H9 (cell line): ENCODE results near the gene CALCOCO1. TPM values are rescaled to one million over a fixed set of nuclear protein-coding genes. Genes with fewer than 3 reads are reported as not detected.

Source experiments
- DNase-seq: peaks from one replicate; pipeline ENCODE4 v3.0.0-alpha.2; 2017
- H2AFZ ChIP-seq: one replicate; pipeline ENCODE4 v1.6.1; 2013; ENCODE audit warnings: mild to moderate bottlenecking, low read length, control low read depth, moderate library complexity
- H2AK5ac ChIP-seq: 2 replicates; pipeline ENCODE4 v1.6.1; 2013; ENCODE audit warnings: low read length, control low read depth, mixed read lengths; ENCODE audit not compliant: insufficient read length
- H2BK120ac ChIP-seq: one replicate; pipeline ENCODE4 v1.6.1; 2013; ENCODE audit warnings: low read depth, mild to moderate bottlenecking, low read length, control low read depth, inconsistent platforms; ENCODE audit not compliant: poor library complexity, severe bottlenecking
- H2BK12ac ChIP-seq: 2 replicates; pipeline ENCODE4 v1.6.1; 2013; ENCODE audit warnings: low read length, control low read depth, mixed read lengths, low read depth; ENCODE audit not compliant: insufficient read length
- H2BK15ac ChIP-seq: 2 replicates; pipeline ENCODE4 v1.6.1; 2013; ENCODE audit warnings: low read depth, low read length, control low read depth
- H2BK20ac ChIP-seq: one replicate; pipeline ENCODE4 v1.6.1; 2013; ENCODE audit warnings: low read depth, mild to moderate bottlenecking, low read length, control low read depth, inconsistent platforms; ENCODE audit not compliant: poor library complexity, severe bottlenecking
- H2BK5ac ChIP-seq: 2 replicates; pipeline ENCODE4 v1.6.1; 2013; ENCODE audit warnings: low read length, control low read depth, mixed read lengths; ENCODE audit not compliant: insufficient read length
- H3K14ac ChIP-seq: 2 replicates; pipeline ENCODE4 v1.6.1; 2013; ENCODE audit warnings: low read length, control low read depth; ENCODE audit not compliant: insufficient read depth
- H3K18ac ChIP-seq: 2 replicates; pipeline ENCODE4 v1.6.1; 2013; ENCODE audit warnings: low read depth, mild to moderate bottlenecking, mixed read lengths, low read length, control low read depth; ENCODE audit not compliant: insufficient read length
- H3K23ac ChIP-seq: 2 replicates; pipeline ENCODE4 v1.6.1; 2013; ENCODE audit warnings: low read length, control low read depth, mixed read lengths, low read depth; ENCODE audit not compliant: insufficient read length
- H3K23me2 ChIP-seq: 2 replicates; pipeline ENCODE4 v1.6.1; 2013; ENCODE audit warnings: low read depth, mild to moderate bottlenecking, mixed read lengths, low read length, control low read depth; ENCODE audit not compliant: insufficient read length, poor library complexity, severe bottlenecking
- H3K27ac ChIP-seq: 2 replicates; pipeline ENCODE4 v1.5.1; 2013; ENCODE audit warnings: low read length, control low read depth, mixed read lengths, low read depth; ENCODE audit not compliant: insufficient read length
- H3K27me3 ChIP-seq: 2 replicates; pipeline ENCODE4 v1.6.1; 2013; ENCODE audit warnings: low read length, control low read depth, inconsistent platforms; ENCODE audit not compliant: insufficient read depth
- H3K4ac ChIP-seq: 2 replicates; pipeline ENCODE4 v1.6.1; 2013; ENCODE audit warnings: low read depth, mild to moderate bottlenecking, control low read depth, inconsistent platforms, low read length, moderate library complexity
- H3K4me1 ChIP-seq: 2 replicates; pipeline ENCODE4 v1.6.1; 2013; ENCODE audit warnings: low read length, control low read depth, inconsistent platforms; ENCODE audit not compliant: insufficient read depth
- H3K4me2 ChIP-seq: 2 replicates; pipeline ENCODE4 v1.6.1; 2013; ENCODE audit warnings: low read length, control low read depth, mixed read lengths; ENCODE audit not compliant: insufficient read length, insufficient read depth
- H3K56ac ChIP-seq: 2 replicates; pipeline ENCODE4 v1.6.1; 2013; ENCODE audit warnings: low read depth, mild to moderate bottlenecking, mixed read lengths, low read length, control low read depth; ENCODE audit not compliant: insufficient read length
- H3K79me1 ChIP-seq: 2 replicates; pipeline ENCODE4 v1.6.1; 2013; ENCODE audit warnings: low read depth, mild to moderate bottlenecking, moderate library complexity, low read length, control low read depth, inconsistent platforms; ENCODE audit not compliant: insufficient read depth, poor library complexity, severe bottlenecking
- H3K79me2 ChIP-seq: 2 replicates; pipeline ENCODE4 v1.6.1; 2013; ENCODE audit warnings: low read length, control low read depth, inconsistent platforms; ENCODE audit not compliant: insufficient read depth
- H3K9ac ChIP-seq: 2 replicates; pipeline ENCODE4 v1.6.1; 2013; ENCODE audit warnings: low read length, control low read depth, mixed read lengths; ENCODE audit not compliant: insufficient read length; ENCODE audit errors: extremely low read depth
- H3K9me3 ChIP-seq: one replicate; pipeline ENCODE4 v1.6.1; 2013; ENCODE audit warnings: low read depth, low read length, inconsistent platforms; ENCODE audit not compliant: control insufficient read depth
- H3T11ph ChIP-seq: one replicate; pipeline ENCODE4 v1.6.1; 2013; ENCODE audit warnings: mild to moderate bottlenecking, low read length, control low read depth, inconsistent platforms
- H4K20me1 ChIP-seq: one replicate; pipeline ENCODE4 v1.6.1; 2013; ENCODE audit not compliant: control insufficient read depth, insufficient read length, insufficient read depth
- H4K5ac ChIP-seq: 2 replicates; pipeline ENCODE4 v1.6.1; 2013; ENCODE audit warnings: low read depth, mild to moderate bottlenecking, mixed read lengths, low read length, control low read depth; ENCODE audit not compliant: insufficient read length
- H4K8ac ChIP-seq: replicated peaks from 2 replicates; pipeline ENCODE4 v1.6.1; 2013; ENCODE audit warnings: low read length, control low read depth, mixed read lengths, low read depth; ENCODE audit not compliant: insufficient read length
- H4K91ac ChIP-seq: 2 replicates; pipeline ENCODE4 v1.6.1; 2013; ENCODE audit warnings: low read depth, mild to moderate bottlenecking, moderate library complexity, mixed read lengths, low read length, control low read depth; ENCODE audit not compliant: insufficient read length
- H3K27ac Mint-ChIP-seq, 3 experiments: 2 replicates in 2 of 3; 3 replicates in 1 of 3; pipeline ENCODE4 v1.8.0; 2020 to 2021; ENCODE audit warnings: mixed read lengths in 3 of 3, mild to moderate bottlenecking in 1 of 3, moderate library complexity in 1 of 3
- H3K27me3 Mint-ChIP-seq: 2 replicates; pipeline ENCODE4 v1.8.0; 2021; ENCODE audit warnings: low read depth, mild to moderate bottlenecking, moderate library complexity, mixed read lengths
- H3K36me3 Mint-ChIP-seq, 3 experiments: 2 replicates in 2 of 3; 3 replicates in 1 of 3; pipeline ENCODE4 v1.8.0; 2020 to 2021; ENCODE audit warnings: low read depth in 3 of 3, mixed read lengths in 3 of 3; ENCODE audit not compliant: insufficient read depth in 1 of 3
- H3K4me1 Mint-ChIP-seq, 2 experiments: 2 replicates each; pipeline ENCODE4 v1.8.0; 2020; ENCODE audit warnings: mixed read lengths in 2 of 2
- H3K4me3 Mint-ChIP-seq, 2 experiments: 2 replicates in 1 of 2; 3 replicates in 1 of 2; pipeline ENCODE4 v1.8.0; 2020 to 2021; ENCODE audit warnings: mild to moderate bottlenecking in 2 of 2, mixed read lengths in 2 of 2, moderate library complexity in 1 of 2
- H3K9me3 Mint-ChIP-seq, 2 experiments: 2 replicates in 1 of 2; 3 replicates in 1 of 2; pipeline ENCODE4 v1.8.0; 2020; ENCODE audit warnings: mild to moderate bottlenecking in 2 of 2, mixed read lengths in 2 of 2, moderate library complexity in 1 of 2
- WGBS: extraction: QIAGEN DNeasy Blood & Tissue Kit; methylation state at CpG from one replicate; pipeline ENCODE4 v1.1.7; 2013; ENCODE audit warnings: missing lambda C conversion rate, low lambda C conversion rate, mixed read lengths; ENCODE audit not compliant: insufficient read length; ENCODE audit errors: extremely low coverage; 5-methylcytosine and 5-hydroxymethylcytosine counted together
- total RNA-seq: library from RNA; stranded (reverse); gene quantifications from 2 replicates; pipeline ENCODE4 v1.2.1, GENCODE V29; 2021
- TF ChIP-seq, protein P1 (sequence below): fragments of 200-600 bp; sonication (generic); conservative IDR thresholded peaks from 3 replicates; pipeline ENCODE4 v1.8.0; 2021; ENCODE audit warnings: antibody characterized with exemption, mild to moderate bottlenecking

Gene CALCOCO1
- total RNA-seq, 1 experiment from 2014 or later = 22.3 TPM

DNA sequence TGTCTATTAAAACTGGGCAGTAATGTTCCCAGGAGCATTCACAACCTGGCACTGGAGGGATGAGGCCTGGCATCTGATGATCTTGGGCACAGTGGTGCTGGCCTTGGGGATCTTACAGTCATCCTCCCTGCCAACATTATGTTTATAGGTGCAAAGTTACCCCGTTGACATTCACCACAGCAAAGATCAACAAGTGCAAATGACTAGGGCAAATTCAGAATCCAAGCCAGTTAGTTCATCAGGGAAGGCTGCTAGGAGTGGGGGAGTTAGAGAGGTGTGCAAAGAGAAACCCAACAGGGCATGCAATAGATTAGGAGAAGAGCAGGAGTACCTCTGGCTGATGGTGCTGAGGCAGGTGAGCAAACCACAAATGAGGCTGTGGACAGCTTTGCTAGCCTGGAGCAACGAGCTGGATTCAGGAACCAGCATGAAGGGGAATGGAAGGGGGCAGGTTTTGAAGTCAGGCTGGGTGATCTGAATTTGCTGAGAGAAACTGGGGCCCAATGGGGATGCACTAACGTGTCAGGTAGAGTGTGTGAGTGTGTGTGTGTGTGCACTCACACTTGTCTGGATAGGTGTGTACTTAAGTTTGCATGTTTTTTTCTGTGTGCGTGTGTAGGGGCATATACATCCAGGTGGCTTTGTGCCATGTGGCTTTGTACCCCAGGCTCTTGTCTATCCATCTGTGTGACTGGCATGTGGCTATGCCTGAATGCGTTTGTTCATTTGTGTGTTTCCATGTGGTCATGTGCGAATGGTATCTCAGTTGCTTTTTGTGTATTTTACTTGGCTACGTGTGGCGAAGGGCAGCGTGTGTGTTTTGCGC lies 22.9 kb upstream of the CALCOCO1 start:
- H3K4me1 Mint-ChIP-seq = peaks cover 3% of the 10 kb centered on the region in 2 experiments; a peak in 3 of 4 replicates

More for the DNA sequence above, 22.9 kb upstream of the CALCOCO1 start:
- Histone ChIP-seq H2BK20ac (no peak overlapping the region), H3K27ac (no peak overlapping the region), H3K23me2 (peaks cover 14% of the 10 kb centered on the region), H3K4ac (no peak overlapping the region), H4K5ac (no peak overlapping the region), H3K23ac (no peak overlapping the region), H2BK5ac (no peak overlapping the region), H3K18ac (no peak overlapping the region), H3K9ac (no peak overlapping the region), H4K8ac (no peak overlapping the region), H3K9me3 (no peaks in the 10 kb centered on the region), H3K79me2 (no peaks in the 10 kb centered on the region), H4K20me1 (peaks cover 2% of the 10 kb centered on the region), H3K79me1 (no peaks in the 10 kb centered on the region), H3K4me2 (peak overlapping the region; percentile 47), H3K4me1 (peaks cover 4% of the 10 kb centered on the region; the same call in 1 of the 2 replicates), H3K56ac (no peak overlapping the region), H2BK12ac (no peak overlapping the region), H3T11ph (no peak overlapping the region), H2AK5ac (no peak overlapping the region), H4K91ac (no peak overlapping the region), H2BK15ac (no peak overlapping the region), H2BK120ac (no peak overlapping the region), H3K27me3 (peaks cover 59% of the 10 kb centered on the region), H2AFZ (no peak overlapping the region), H3K14ac (no peak overlapping the region)
- DNase-seq = no peak
- no peaks in the 10 kb centered on the region; the same call in none of the 2 replicates for H3K27me3 Mint-ChIP-seq
- WGBS = no CpG with 5 or more reads among the region's 10 CpGs
- peaks cover 0 to 2% (median 0%) of the 10 kb centered on the region in 3 experiments; a peak in 1 of 7 replicates for H3K36me3 Mint-ChIP-seq
- H3K4me3 Mint-ChIP-seq = no peak overlapping the region; a peak in 1 of 5 replicates
- TF ChIP-seq, protein P1, sequence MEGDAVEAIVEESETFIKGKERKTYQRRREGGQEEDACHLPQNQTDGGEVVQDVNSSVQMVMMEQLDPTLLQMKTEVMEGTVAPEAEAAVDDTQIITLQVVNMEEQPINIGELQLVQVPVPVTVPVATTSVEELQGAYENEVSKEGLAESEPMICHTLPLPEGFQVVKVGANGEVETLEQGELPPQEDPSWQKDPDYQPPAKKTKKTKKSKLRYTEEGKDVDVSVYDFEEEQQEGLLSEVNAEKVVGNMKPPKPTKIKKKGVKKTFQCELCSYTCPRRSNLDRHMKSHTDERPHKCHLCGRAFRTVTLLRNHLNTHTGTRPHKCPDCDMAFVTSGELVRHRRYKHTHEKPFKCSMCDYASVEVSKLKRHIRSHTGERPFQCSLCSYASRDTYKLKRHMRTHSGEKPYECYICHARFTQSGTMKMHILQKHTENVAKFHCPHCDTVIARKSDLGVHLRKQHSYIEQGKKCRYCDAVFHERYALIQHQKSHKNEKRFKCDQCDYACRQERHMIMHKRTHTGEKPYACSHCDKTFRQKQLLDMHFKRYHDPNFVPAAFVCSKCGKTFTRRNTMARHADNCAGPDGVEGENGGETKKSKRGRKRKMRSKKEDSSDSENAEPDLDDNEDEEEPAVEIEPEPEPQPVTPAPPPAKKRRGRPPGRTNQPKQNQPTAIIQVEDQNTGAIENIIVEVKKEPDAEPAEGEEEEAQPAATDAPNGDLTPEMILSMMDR = no peak
- H3K27ac Mint-ChIP-seq = no peak overlapping the region
- H3K9me3 Mint-ChIP-seq = no peaks in the 10 kb centered on the region
